Astrocyte (in vitro differentiated cells and primary cell): ENCODE results near the gene SLC25A21. TPM values are rescaled to one million over a fixed set of nuclear protein-coding genes. Genes with fewer than 3 reads are reported as not detected.

Experiments
- DNase-seq: peaks from one replicate; pipeline ENCODE4 v3.0.0-alpha.2; 2010; ENCODE audit warnings: low read depth
- FAIRE-seq: peaks from 2 replicates; lab custom pipeline; 2011; peaks lifted over from hg19 to GRCh38; lab: Jason Lieb, UNC
- H2AFZ ChIP-seq: 2 replicates; pipeline ENCODE4 v1.6.0; 2012; ENCODE audit warnings: low read depth, low read length, inconsistent platforms
- H3K27ac ChIP-seq: 2 replicates; pipeline ENCODE4 v1.5.1; 2011; ENCODE audit warnings: low read depth, low read length, inconsistent platforms
- H3K27me3 ChIP-seq: 2 replicates; pipeline ENCODE4 v1.6.0; 2011; ENCODE audit warnings: low read length, inconsistent platforms; ENCODE audit not compliant: insufficient read depth
- H3K36me3 ChIP-seq: 2 replicates; pipeline ENCODE4 v1.5.1; 2011; ENCODE audit warnings: low read length, inconsistent platforms; ENCODE audit not compliant: insufficient read depth
- H3K4me1 ChIP-seq: 2 replicates; pipeline ENCODE4 v1.5.1; 2011; ENCODE audit warnings: low read length, inconsistent platforms; ENCODE audit not compliant: insufficient read depth
- H3K4me2 ChIP-seq: 2 replicates; pipeline ENCODE4 v1.6.0; 2012; ENCODE audit warnings: low read length, inconsistent platforms
- H3K4me3 ChIP-seq: 2 replicates; pipeline ENCODE4 v1.5.1; 2011; ENCODE audit warnings: low read depth, mild to moderate bottlenecking, low read length, inconsistent platforms; ENCODE audit not compliant: insufficient read depth
- H3K79me2 ChIP-seq: 2 replicates; pipeline ENCODE4 v1.6.0; 2012; ENCODE audit warnings: mild to moderate bottlenecking, low read length, inconsistent platforms; ENCODE audit not compliant: insufficient read depth
- H3K9ac ChIP-seq: 2 replicates; pipeline ENCODE4 v1.6.0; 2012; ENCODE audit warnings: mild to moderate bottlenecking, low read length, inconsistent platforms
- H3K9me3 ChIP-seq: 2 replicates; pipeline ENCODE4 v1.5.1; 2012; ENCODE audit warnings: low read depth, mild to moderate bottlenecking, low read length, inconsistent platforms; ENCODE audit not compliant: insufficient read depth
- H4K20me1 ChIP-seq: 2 replicates; pipeline ENCODE4 v1.6.0; 2012; ENCODE audit warnings: low read length, inconsistent platforms; ENCODE audit not compliant: insufficient read depth
- H3K27ac Mint-ChIP-seq: one replicate; pipeline ENCODE4 v1.8.0; 2021; ENCODE audit warnings: mild to moderate bottlenecking, mixed read lengths; ENCODE audit not compliant: unreplicated experiment
- H3K27me3 Mint-ChIP-seq: one replicate; pipeline ENCODE4 v1.8.0; 2021; ENCODE audit warnings: low read depth, mixed read lengths; ENCODE audit not compliant: unreplicated experiment
- H3K36me3 Mint-ChIP-seq: one replicate; pipeline ENCODE4 v1.8.0; 2021; ENCODE audit warnings: low read depth, mixed read lengths; ENCODE audit not compliant: unreplicated experiment
- H3K4me1 Mint-ChIP-seq: one replicate; pipeline ENCODE4 v1.8.0; 2021; ENCODE audit warnings: low read depth, mixed read lengths; ENCODE audit not compliant: unreplicated experiment
- H3K4me3 Mint-ChIP-seq: one replicate; pipeline ENCODE4 v1.8.0; 2021; ENCODE audit warnings: mild to moderate bottlenecking, moderate library complexity, mixed read lengths; ENCODE audit not compliant: unreplicated experiment
- H3K9me3 Mint-ChIP-seq: one replicate; pipeline ENCODE4 v1.8.0; 2021; ENCODE audit warnings: mild to moderate bottlenecking, mixed read lengths; ENCODE audit not compliant: unreplicated experiment
- EZH2 ChIP-seq: IDR thresholded peaks from 2 replicates; pipeline ENCODE4 v1.6.1; 2012; ENCODE audit warnings: mild to moderate bottlenecking, low read length, inconsistent platforms; ENCODE audit not compliant: insufficient read depth
- total RNA-seq: library from RNA; stranded (reverse); gene quantifications from 2 replicates; pipeline ENCODE4 v1.2.1, GENCODE V29; 2021
- TF ChIP-seq, protein P1 (sequence below): IDR thresholded peaks from 2 replicates; pipeline ENCODE4 v1.5.1; 2011; ENCODE audit warnings: low read depth, mild to moderate bottlenecking, inconsistent platforms, low read length, moderate library complexity; ENCODE audit not compliant: insufficient read depth

The SLC25A21 gene
- total RNA-seq, 1 donor from 2014 or later: 1.5 TPM

DNA sequence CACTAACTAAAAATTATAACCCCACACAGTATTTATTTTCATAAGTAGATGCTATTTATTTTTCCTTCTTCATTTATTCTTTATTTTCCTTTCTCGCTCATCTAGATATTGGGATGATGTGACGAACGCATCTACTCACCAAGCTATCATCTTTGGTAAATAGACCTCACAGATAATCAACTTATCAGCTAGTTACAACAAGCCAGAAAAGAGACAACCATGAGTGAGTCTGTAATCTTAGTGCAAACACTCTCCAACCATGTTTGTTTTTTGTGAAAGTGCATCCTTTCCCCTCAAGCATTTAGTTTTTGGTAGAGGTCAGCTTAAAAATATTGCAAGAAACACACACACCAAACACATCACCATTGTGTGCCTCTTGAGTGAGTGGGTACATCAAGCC is 84.9 kb downstream of the SLC25A21 start:
- DNase-seq (no peak), FAIRE-seq (no peak)
- TF ChIP-seq, protein P1, sequence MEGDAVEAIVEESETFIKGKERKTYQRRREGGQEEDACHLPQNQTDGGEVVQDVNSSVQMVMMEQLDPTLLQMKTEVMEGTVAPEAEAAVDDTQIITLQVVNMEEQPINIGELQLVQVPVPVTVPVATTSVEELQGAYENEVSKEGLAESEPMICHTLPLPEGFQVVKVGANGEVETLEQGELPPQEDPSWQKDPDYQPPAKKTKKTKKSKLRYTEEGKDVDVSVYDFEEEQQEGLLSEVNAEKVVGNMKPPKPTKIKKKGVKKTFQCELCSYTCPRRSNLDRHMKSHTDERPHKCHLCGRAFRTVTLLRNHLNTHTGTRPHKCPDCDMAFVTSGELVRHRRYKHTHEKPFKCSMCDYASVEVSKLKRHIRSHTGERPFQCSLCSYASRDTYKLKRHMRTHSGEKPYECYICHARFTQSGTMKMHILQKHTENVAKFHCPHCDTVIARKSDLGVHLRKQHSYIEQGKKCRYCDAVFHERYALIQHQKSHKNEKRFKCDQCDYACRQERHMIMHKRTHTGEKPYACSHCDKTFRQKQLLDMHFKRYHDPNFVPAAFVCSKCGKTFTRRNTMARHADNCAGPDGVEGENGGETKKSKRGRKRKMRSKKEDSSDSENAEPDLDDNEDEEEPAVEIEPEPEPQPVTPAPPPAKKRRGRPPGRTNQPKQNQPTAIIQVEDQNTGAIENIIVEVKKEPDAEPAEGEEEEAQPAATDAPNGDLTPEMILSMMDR: no peak
- TF ChIP-seq EZH2: no peak
- no peak overlapping the region for H3K4me2 ChIP-seq
- Mint-ChIP-seq H3K9me3 (no peaks in the 10 kb centered on the region), H3K4me3 (no peak overlapping the region), H3K36me3 (no peaks in the 10 kb centered on the region), H3K4me1 (peaks cover 8% of the 10 kb centered on the region), H3K27me3 (no peaks in the 10 kb centered on the region), H3K27ac (no peak overlapping the region)
- no peaks in the 10 kb centered on the region for H3K27me3 ChIP-seq
- H2AFZ ChIP-seq: no peak overlapping the region
- H3K79me2 ChIP-seq: no peaks in the 10 kb centered on the region
- H3K4me1 ChIP-seq: peaks cover 4% of the 10 kb centered on the region
- H4K20me1 ChIP-seq: no peaks in the 10 kb centered on the region
- H3K9me3 ChIP-seq: no peaks in the 10 kb centered on the region
- no peak overlapping the region for H3K9ac ChIP-seq
- no peak overlapping the region for H3K4me3 ChIP-seq
- H3K27ac ChIP-seq: no peak overlapping the region
- no peaks in the 10 kb centered on the region for H3K36me3 ChIP-seq

DNA sequence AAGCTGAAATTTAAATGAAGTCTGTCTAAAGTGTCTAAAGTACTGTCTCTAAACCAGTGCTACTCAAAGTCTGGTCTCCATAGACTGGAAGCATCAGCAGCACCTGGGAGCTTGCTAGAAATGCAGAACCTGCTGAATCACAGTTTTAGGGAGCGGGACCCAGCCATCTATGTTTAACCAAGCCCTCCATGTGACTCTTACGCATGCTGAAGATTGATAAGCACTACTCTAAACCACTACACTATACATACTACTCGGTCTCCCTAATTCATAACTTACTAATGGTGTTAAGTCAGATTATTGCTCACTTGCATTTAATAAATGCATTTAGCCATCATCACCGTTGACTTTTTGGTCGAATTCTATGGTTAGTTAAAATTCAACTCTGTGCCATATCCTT is 88.8 kb downstream of the SLC25A21 start:
- Histone ChIP-seq H3K4me2 (no peak overlapping the region), H3K4me3 (no peak overlapping the region), H3K36me3 (no peaks in the 10 kb centered on the region), H4K20me1 (no peaks in the 10 kb centered on the region), H3K4me1 (no peaks in the 10 kb centered on the region), H3K79me2 (no peaks in the 10 kb centered on the region), H3K9ac (no peak overlapping the region), H3K27ac (no peak overlapping the region), H3K9me3 (no peaks in the 10 kb centered on the region), H3K27me3 (no peaks in the 10 kb centered on the region), H2AFZ (no peak overlapping the region)
- TF ChIP-seq EZH2: no peak
- TF ChIP-seq, protein P1: no peak
- Mint-ChIP-seq H3K27ac (no peak overlapping the region), H3K27me3 (no peaks in the 10 kb centered on the region), H3K36me3 (no peaks in the 10 kb centered on the region), H3K9me3 (no peaks in the 10 kb centered on the region), H3K4me1 (peaks cover 4% of the 10 kb centered on the region), H3K4me3 (no peak overlapping the region)
- DNase-seq (no peak), FAIRE-seq (peak; percentile 13)

DNA sequence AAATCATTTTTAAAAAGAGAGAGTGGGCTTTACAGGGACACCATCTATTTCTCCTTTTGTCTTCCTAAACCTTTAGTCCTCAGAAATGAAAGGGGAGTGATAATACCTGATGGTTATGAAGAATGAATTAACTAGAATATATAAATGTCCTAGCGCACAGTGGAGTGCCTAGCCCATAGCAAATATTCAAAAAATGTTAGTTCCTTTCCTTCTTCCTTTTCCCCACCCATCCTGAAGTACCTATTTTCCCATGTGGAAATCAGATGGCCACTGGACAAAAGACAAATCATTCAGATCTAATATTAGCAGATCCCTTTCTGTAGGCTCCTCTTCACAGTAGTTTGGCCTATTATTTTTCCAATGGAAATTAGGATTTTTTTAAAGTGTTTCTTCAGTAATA is 90.0 kb downstream of the SLC25A21 start:
- H3K4me1 ChIP-seq: no peaks in the 10 kb centered on the region
- Mint-ChIP-seq H3K4me3 (no peak overlapping the region), H3K27me3 (no peaks in the 10 kb centered on the region), H3K4me1 (peaks cover 10% of the 10 kb centered on the region), H3K36me3 (no peaks in the 10 kb centered on the region), H3K9me3 (no peaks in the 10 kb centered on the region), H3K27ac (no peak overlapping the region)
- H3K36me3 ChIP-seq: no peaks in the 10 kb centered on the region
- no peak overlapping the region for H2AFZ ChIP-seq
- H3K27me3 ChIP-seq: no peaks in the 10 kb centered on the region
- H3K4me3 ChIP-seq: no peak overlapping the region
- no peak for DNase-seq
- TF ChIP-seq, protein P1: no peak
- no peak for TF ChIP-seq EZH2
- H3K79me2 ChIP-seq: no peaks in the 10 kb centered on the region
- no peak overlapping the region for H3K4me2 ChIP-seq
- no peak overlapping the region for H3K9ac ChIP-seq
- FAIRE-seq: no peak
- no peaks in the 10 kb centered on the region for H4K20me1 ChIP-seq
- no peaks in the 10 kb centered on the region for H3K9me3 ChIP-seq
- H3K27ac ChIP-seq: no peak overlapping the region
